Ectodermal cell (in vitro differentiated cells): ENCODE results near the gene METTL17.

ENCODE experiments used
- H3K27ac ChIP-seq: 2 replicates; pipeline ENCODE4 v1.7.0; 2013; ENCODE audit warnings: mild to moderate bottlenecking, low read depth, low read length; ENCODE audit not compliant: insufficient read depth, poor library complexity, severe bottlenecking
- H3K27me3 ChIP-seq: 2 replicates; pipeline ENCODE4 v1.7.0; 2013; ENCODE audit warnings: mild to moderate bottlenecking, low read length; ENCODE audit not compliant: insufficient read depth, control insufficient read depth, poor library complexity, severe bottlenecking
- H3K36me3 ChIP-seq: one replicate; pipeline ENCODE4 v1.7.0; 2013; ENCODE audit warnings: low read length; ENCODE audit not compliant: control insufficient read depth, insufficient read depth
- H3K4me1 ChIP-seq: one replicate; pipeline ENCODE4 v1.7.0; 2013; ENCODE audit warnings: low read length; ENCODE audit not compliant: control insufficient read depth, insufficient read depth
- H3K4me3 ChIP-seq: 2 replicates; pipeline ENCODE4 v1.7.0; 2013; ENCODE audit warnings: low read depth, low read length, control low read depth; ENCODE audit not compliant: insufficient read depth
- H3K9me3 ChIP-seq: 2 replicates; pipeline ENCODE4 v1.7.0; 2013; ENCODE audit warnings: mild to moderate bottlenecking, low read length, moderate library complexity; ENCODE audit not compliant: control insufficient read depth
- WGBS, 2 experiments: methylation state at CpG; one replicate each; pipeline ENCODE4 v1.1.7; 2013; ENCODE audit warnings: missing lambda C conversion rate in 2 of 2; 5-methylcytosine and 5-hydroxymethylcytosine counted together

The METTL17 gene

DNA sequence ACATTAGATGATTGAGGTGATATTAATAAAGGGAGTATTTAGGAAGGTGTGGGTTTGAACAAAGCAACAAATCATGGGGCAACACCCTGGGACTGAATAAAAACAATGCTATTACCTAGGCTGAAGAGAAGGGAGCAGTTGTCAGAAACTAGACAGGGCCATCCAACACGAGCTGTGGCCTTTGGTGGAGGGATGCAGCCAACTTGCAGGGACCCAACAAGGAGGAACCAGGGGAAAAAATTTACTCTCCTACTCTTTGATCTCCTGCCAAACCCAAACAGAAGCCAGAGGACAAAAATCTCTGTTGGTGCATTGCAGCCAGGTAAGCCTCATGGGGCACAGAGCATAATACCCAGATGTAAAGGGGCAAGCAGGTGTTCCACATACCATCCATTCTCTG is 21.4 kb downstream of the METTL17 start:
- no peak overlapping the region for H3K4me3 ChIP-seq
- H3K27me3 ChIP-seq, result no peaks in the 10 kb centered on the region
- H3K9me3 ChIP-seq, result no peaks in the 10 kb centered on the region
- H3K4me1 ChIP-seq, result no peaks in the 10 kb centered on the region
- no peaks in the 10 kb centered on the region for H3K36me3 ChIP-seq
- WGBS, 2 experiments, result 85 to 87% methylated on average over 1 of the region's 1 CpG
- no peak overlapping the region for H3K27ac ChIP-seq

- Histone ChIP-seq H3K4me1 (no peaks in the 10 kb centered on the region), H3K9me3 (no peaks in the 10 kb centered on the region), H3K4me3 (no peak overlapping the region), H3K27ac (no peak overlapping the region), H3K36me3 (no peaks in the 10 kb centered on the region), H3K27me3 (no peaks in the 10 kb centered on the region)
- WGBS, 2 experiments, result 3% methylated on average over 4 of the region's 4 CpGs
Observed at GRCh38 chr14:21014761-21015190, 25.0 kb downstream of the METTL17 start.

DNA sequence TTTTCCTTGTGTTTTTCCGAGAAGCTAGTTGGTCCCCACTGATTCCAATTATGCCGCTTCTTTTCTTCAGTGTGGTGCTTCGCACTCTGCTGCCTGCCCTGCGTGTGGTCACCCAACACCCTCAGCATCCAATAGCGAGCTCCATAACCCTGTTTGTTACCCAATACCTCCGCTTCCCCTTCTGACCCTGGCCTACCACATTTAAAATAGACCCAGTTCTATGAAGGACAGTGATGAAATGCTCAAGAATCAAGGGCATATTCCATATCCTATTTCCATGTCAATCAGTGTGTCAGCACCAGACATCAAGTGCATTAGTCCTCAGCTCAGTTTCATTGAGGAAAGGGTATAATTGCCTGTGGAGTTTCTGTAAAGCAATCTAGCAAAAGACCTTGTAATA is 25.5 kb downstream of the METTL17 start:
- H3K27ac ChIP-seq, result no peak overlapping the region
- no peaks in the 10 kb centered on the region for H3K4me1 ChIP-seq
- H3K4me3 ChIP-seq, result no peak overlapping the region
- no peaks in the 10 kb centered on the region for H3K27me3 ChIP-seq
- no peaks in the 10 kb centered on the region for H3K36me3 ChIP-seq
- H3K9me3 ChIP-seq, result no peaks in the 10 kb centered on the region
- 79 to 82% methylated on average over 6 of the region's 6 CpGs for WGBS, 2 experiments

GRCh38 chr14:21016413-21017190 is 26.8 kb downstream of the METTL17 start:
- H3K4me1 ChIP-seq, result no peaks in the 10 kb centered on the region
- no peaks in the 10 kb centered on the region for H3K36me3 ChIP-seq
- 82 to 84% methylated on average over 9 of the region's 9 CpGs for WGBS, 2 experiments
- H3K9me3 ChIP-seq, result no peaks in the 10 kb centered on the region
- no peak overlapping the region for H3K4me3 ChIP-seq
- peaks cover 3% of the 10 kb centered on the region for H3K27me3 ChIP-seq
- H3K27ac ChIP-seq, result no peak overlapping the region

DNA sequence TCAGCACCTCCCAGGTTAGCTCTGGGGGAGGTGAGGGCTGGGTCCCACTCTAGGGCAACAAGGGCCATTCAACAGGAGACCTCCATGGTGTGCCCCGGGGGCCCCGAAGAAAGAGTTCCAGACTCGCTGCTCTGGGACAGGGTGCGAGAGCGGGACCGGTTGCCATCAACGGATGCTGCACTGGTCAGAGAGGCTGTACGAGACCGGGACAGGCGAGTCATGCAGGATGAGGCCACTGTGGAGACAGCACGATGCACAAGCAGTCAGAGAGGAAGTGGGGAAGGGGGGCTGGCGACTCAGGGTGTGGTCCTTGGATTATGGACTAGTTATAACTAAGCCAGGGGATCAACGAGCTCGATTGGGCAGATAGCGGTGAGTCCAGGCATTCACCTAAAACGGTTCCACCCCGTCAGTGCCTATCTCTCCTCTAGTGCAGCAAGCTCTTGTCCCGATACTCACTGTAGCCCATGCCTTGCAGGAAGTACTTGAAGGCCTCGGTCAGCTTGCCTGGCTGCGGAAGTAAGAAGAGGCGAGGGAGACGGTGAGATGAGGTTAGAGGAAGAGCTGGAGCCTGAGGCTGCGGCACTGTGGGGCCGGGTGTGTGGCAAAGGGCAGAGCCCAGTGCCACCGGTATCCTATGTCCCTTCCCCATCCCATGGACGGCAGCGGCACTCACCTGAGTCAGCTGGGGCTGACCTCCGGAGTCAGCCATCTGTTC is 27.9 kb downstream of the METTL17 start:
- Histone ChIP-seq H3K4me3 (no peak overlapping the region), H3K36me3 (no peaks in the 10 kb centered on the region), H3K27me3 (peaks cover 14% of the 10 kb centered on the region), H3K9me3 (no peaks in the 10 kb centered on the region), H3K4me1 (no peaks in the 10 kb centered on the region), H3K27ac (no peak overlapping the region)
- 88 to 90% methylated on average over 28 of the region's 28 CpGs for WGBS, 2 experiments

DNA sequence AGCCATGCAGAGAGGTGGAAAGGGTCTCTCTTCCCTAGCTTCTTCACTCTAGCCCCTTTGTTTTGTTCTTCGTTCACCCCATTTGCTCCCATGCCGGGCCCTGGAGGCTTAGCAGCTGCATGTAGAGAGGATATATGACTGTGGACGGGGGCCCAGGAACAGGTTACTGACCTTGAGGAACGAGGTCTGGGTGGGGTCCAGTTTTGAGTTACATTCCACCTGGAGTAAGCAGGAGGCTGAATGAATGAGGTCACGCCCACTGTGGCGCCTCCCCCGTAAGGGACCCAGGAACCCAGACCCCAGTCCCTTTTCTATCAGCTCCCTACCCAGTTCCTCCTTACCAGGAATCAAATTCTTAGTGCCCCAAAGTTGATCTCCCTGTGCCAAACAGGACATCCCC is 28.5 kb downstream of the METTL17 start:
- peaks cover 20% of the 10 kb centered on the region for H3K27me3 ChIP-seq
- H3K36me3 ChIP-seq, result no peaks in the 10 kb centered on the region
- no peak overlapping the region for H3K4me3 ChIP-seq
- 85 to 89% methylated on average over 7 of the region's 7 CpGs for WGBS, 2 experiments
- H3K27ac ChIP-seq, result no peak overlapping the region
- H3K9me3 ChIP-seq, result no peaks in the 10 kb centered on the region
- H3K4me1 ChIP-seq, result no peaks in the 10 kb centered on the region

GRCh38 chr14:21018781-21019180 is 29.0 kb downstream of the METTL17 start:
- Histone ChIP-seq H3K4me3 (no peak overlapping the region), H3K36me3 (no peaks in the 10 kb centered on the region), H3K4me1 (no peaks in the 10 kb centered on the region), H3K27me3 (peaks cover 25% of the 10 kb centered on the region), H3K9me3 (no peaks in the 10 kb centered on the region), H3K27ac (no peak overlapping the region)
- 96 to 100% methylated on average over 3 of the region's 3 CpGs for WGBS, 2 experiments

DNA sequence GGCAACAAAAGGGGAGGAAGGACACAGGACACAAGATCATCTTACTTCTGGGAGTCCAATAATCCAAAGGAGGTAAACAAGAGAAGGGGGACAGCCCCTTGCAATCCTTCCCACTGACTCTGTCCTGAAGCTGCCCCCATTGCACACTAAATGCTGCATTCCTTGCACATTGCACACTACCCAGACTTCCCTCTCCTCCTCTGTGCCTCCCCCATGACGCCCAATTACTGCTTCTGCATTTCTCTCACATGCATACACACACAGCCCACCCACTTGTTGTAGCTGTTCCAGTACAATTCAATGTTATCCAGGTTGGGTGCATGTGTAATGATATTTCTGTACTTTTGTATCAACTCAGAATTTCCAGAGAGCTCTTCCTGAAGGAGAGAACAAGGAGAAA is 29.6 kb downstream of the METTL17 start:
- no peak overlapping the region for H3K4me3 ChIP-seq
- H3K27ac ChIP-seq, result no peak overlapping the region
- no peaks in the 10 kb centered on the region for H3K9me3 ChIP-seq
- no peaks in the 10 kb centered on the region for H3K36me3 ChIP-seq
- H3K4me1 ChIP-seq, result peaks cover 2% of the 10 kb centered on the region
- H3K27me3 ChIP-seq, result peaks cover 31% of the 10 kb centered on the region
- 75 to 85% methylated on average over 1 of the region's 1 CpG for WGBS, 2 experiments

DNA sequence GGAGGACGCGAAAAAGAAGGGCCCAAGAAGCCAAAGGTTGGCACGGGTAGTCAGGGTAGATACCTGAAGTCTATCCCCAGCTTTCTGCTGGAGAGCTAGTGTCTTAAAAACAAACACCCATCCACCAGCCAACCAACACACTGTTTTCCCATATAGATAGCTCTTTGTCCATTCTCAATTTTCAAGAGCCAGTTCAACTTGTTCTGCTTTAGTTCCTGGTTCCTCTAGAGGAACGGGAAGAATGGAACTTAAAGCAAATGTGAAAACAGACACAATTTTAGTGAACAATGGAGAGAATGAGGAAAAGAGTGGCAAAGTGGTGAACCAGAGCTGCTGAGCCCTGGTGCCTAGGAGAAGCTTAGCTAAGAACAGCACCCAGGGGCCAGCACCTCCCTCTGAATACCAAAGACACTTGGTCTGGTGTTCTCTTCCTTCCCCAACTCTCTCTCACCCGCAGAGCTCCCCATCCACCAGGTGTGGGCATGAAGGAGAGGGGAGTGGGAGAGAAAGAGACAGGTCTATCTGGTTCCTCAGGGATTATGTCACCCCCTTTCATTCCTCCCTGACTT is 31.3 kb downstream of the METTL17 start:
- H3K9me3 ChIP-seq, result no peaks in the 10 kb centered on the region
- no peak overlapping the region for H3K4me3 ChIP-seq
- H3K36me3 ChIP-seq, result no peaks in the 10 kb centered on the region
- no peak overlapping the region for H3K27ac ChIP-seq
- H3K4me1 ChIP-seq, result peaks cover 7% of the 10 kb centered on the region
- H3K27me3 ChIP-seq, result peaks cover 48% of the 10 kb centered on the region
- 94 to 95% methylated on average over 4 to 5 of the region's 5 CpGs for WGBS, 2 experiments

DNA sequence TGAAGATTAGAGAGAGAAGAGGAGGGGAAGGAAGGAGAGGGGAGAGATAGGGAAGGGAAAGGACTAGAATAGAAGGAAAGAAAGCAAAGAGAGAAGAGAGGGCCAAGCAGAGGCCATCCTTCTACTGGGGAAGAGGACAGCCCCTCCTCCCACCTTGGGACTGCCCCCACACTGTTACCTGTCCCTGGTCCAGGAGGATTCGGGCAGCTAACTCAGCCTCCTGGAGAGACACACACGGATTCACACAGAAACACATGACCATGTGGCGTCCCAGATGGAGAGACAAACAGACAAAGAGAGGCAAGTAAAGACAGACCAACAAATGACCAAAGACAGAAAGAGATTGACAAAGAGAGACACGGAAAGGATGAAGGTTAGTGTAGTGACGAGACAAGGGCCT is 32.9 kb downstream of the METTL17 start:
- no peaks in the 10 kb centered on the region for H3K9me3 ChIP-seq
- H3K4me1 ChIP-seq, result peaks cover 16% of the 10 kb centered on the region
- no peak overlapping the region for H3K4me3 ChIP-seq
- WGBS, 2 experiments, result 84 to 85% methylated on average over 5 of the region's 5 CpGs
- no peak overlapping the region for H3K27ac ChIP-seq
- no peaks in the 10 kb centered on the region for H3K36me3 ChIP-seq
- peaks cover 58% of the 10 kb centered on the region for H3K27me3 ChIP-seq
